CD4-positive, alpha-beta T cell treated with Interferon alpha-2 for 1 hour (primary cell): ENCODE data around the gene DDX52.
"Not testable (repeated sequence)": the region's sequence is repeated elsewhere in the genome, so short reads cannot be mapped to it uniquely, and the experiment has no call there.

Experiments
- DNase-seq, 2 donors: peaks; one replicate each; pipeline ENCODE4 v3.0.0-alpha.2; 2020 to 2022

The DDX52 gene

GRCh38 chr17:37643118-37643766 is at the start of gene DDX52:
DDX52 (minus strand) TSS chr17:37643446; CDS start chr17:37643420, 26 bp downstream.
- peak; percentile 93 to 94 for DNase-seq

GRCh38 chr17:37691807-37692206 is 48.6 kb upstream of the DDX52 start:
- no peak for DNase-seq

GRCh38 chr17:37689317-37689716 is 46.1 kb upstream of the DDX52 start:
- no peak for DNase-seq

- no peak for DNase-seq
Observed at GRCh38 chr17:37683454-37683984, 40.3 kb upstream of the DDX52 start.

GRCh38 chr17:37682007-37682406 is 38.8 kb upstream of the DDX52 start:
- DNase-seq: no peak

- not testable (repeated sequence) for DNase-seq
Observed at GRCh38 chr17:37679995-37680394, 36.7 kb upstream of the DDX52 start.

GRCh38 chr17:37678036-37678435 is 34.8 kb upstream of the DDX52 start:
- DNase-seq: no peak

GRCh38 chr17:37677021-37677420 is 33.8 kb upstream of the DDX52 start:
- DNase-seq: no peak

- no peak for DNase-seq
Observed at GRCh38 chr17:37676115-37676925, 33.1 kb upstream of the DDX52 start.

GRCh38 chr17:37674511-37674910 is 31.3 kb upstream of the DDX52 start:
- no peak for DNase-seq

- DNase-seq: no peak
Observed at GRCh38 chr17:37673386-37673785, 30.1 kb upstream of the DDX52 start.

GRCh38 chr17:37672548-37673078 is 29.4 kb upstream of the DDX52 start:
- DNase-seq: no peak

GRCh38 chr17:37671824-37672547 is 28.7 kb upstream of the DDX52 start:
- DNase-seq: no peak

GRCh38 chr17:37671028-37671823 is 28.0 kb upstream of the DDX52 start:
- DNase-seq: no peak

GRCh38 chr17:37667039-37667438 is 23.8 kb upstream of the DDX52 start:
- DNase-seq: no peak

GRCh38 chr17:37664214-37664613 is 21.0 kb upstream of the DDX52 start:
- no peak for DNase-seq

- DNase-seq: no peak
Observed at GRCh38 chr17:37662353-37662752, 19.1 kb upstream of the DDX52 start.

GRCh38 chr17:37661400-37662014 is 18.3 kb upstream of the DDX52 start:
- no peak for DNase-seq

GRCh38 chr17:37659925-37660324 is 16.7 kb upstream of the DDX52 start:
- no peak for DNase-seq

GRCh38 chr17:37657202-37657601 is 14.0 kb upstream of the DDX52 start:
- DNase-seq: no peak

GRCh38 chr17:37651849-37652248 is 8.6 kb upstream of the DDX52 start:
- no peak for DNase-seq
